Measurements from ENCODE around the gene E2F2.

Gene E2F2

GRCh38 chr1:23539698-23540266, 8.7 kb upstream of the E2F2 start:
- no peaks in the 10 kb centered on the region for H3K36me3 Mint-ChIP-seq (ENCODE audit: low read depth)
- H3K27me3 Mint-ChIP-seq (ENCODE audit: low read depth), result peaks cover 9% of the 10 kb centered on the region
- TF ChIP-seq, protein P1, sequence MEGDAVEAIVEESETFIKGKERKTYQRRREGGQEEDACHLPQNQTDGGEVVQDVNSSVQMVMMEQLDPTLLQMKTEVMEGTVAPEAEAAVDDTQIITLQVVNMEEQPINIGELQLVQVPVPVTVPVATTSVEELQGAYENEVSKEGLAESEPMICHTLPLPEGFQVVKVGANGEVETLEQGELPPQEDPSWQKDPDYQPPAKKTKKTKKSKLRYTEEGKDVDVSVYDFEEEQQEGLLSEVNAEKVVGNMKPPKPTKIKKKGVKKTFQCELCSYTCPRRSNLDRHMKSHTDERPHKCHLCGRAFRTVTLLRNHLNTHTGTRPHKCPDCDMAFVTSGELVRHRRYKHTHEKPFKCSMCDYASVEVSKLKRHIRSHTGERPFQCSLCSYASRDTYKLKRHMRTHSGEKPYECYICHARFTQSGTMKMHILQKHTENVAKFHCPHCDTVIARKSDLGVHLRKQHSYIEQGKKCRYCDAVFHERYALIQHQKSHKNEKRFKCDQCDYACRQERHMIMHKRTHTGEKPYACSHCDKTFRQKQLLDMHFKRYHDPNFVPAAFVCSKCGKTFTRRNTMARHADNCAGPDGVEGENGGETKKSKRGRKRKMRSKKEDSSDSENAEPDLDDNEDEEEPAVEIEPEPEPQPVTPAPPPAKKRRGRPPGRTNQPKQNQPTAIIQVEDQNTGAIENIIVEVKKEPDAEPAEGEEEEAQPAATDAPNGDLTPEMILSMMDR (IDR thresholded peaks at IDR 0.05; ENCODE audit: unreplicated experiment in 3 of 3), result peak; percentile 91 to 92 (median 91)
- peaks cover 10% of the 10 kb centered on the region for H3K4me1 Mint-ChIP-seq
- H3K27ac Mint-ChIP-seq, result peak overlapping the region in 2 of 3 experiments; percentile 51 to 71
- peak overlapping the region; percentile 27 to 50 (median 49) for H3K4me3 Mint-ChIP-seq
- H3K9me3 Mint-ChIP-seq, result no peaks in the 10 kb centered on the region

DNA sequence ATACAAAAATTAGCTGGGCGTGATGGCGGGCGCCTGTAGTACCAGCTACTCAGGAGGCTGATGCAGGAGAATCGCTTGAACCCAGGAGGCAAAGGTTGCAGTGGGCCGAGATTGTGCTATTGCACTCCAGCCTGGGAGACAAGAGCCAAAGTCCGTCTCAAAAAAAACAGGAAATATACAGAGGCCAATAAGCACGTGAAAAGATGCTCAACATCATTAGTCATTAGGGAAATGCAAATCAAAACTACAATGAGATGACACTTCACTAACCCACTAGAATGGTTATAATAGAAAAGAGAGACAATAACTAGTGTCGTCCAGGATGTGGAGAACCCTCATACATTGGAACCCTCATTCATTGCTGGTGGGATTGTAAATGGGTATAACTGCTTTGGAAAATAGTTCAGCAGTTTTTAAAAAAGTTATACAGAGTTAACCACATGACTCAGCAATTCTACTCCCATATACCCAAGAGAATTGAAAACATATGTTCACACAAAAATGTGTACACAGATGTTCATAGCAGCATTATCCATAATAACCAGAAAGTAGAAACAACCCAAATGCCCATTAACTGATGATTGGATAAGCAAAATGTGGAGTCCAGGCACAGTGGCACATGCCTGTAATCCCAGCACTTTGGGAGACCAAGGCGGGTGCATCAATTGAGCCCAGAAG, 6.4 kb upstream of the E2F2 start:
- no peak overlapping the region for H3K4me3 Mint-ChIP-seq
- peaks cover 14% of the 10 kb centered on the region for H3K27me3 Mint-ChIP-seq (ENCODE audit: low read depth)
- peaks cover 13% of the 10 kb centered on the region for H3K4me1 Mint-ChIP-seq

DNA sequence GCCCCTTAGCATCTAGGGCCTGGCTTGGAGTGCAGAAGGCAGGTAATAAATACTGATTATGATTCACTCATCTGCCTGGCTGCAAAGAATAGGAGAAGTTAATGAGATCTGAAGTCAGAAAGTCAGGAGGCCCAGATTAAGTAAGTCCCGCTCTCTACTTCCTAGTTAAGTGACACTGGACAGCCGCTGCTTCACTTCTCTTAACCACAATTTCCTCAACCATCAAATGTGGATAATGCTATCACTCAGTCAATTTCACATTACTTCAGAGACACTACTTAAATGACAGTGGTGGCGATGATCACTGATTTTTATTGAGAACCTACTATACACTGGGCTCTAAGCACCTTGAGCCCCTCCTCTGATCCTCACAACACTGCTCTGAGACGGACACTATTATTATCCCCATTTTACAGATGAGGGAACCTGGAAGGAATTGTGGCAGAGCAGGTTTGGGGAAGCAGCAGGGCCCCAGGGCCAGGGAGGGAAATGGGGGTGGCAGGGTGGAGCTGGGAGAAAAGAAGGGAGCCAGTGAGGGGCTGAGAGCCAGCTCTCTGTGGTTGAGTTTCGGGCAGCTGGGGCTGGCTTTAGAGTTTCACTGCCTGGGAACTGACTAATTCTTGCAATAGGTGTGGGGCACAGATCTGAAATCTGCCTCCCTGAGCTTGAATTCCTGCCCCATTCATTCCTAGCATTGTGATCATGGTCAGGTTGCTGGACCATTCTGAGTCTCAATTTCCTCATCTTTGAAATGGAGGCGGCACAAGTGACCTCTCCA, 2.4 kb upstream of the E2F2 start:
- Mint-ChIP-seq H3K9me3 (no peaks in the 10 kb centered on the region), H3K4me1 (peaks cover 31% of the 10 kb centered on the region), H3K4me3 (peak overlapping the region; percentile 51 to 68 (median 59)), H3K27me3 (ENCODE audit: low read depth) (peaks cover 9% of the 10 kb centered on the region), H3K36me3 (ENCODE audit: low read depth) (no peaks in the 10 kb centered on the region), H3K27ac (peak overlapping the region in 1 of 3 experiments; percentile 39)
- TF ChIP-seq, protein P1 (IDR thresholded peaks at IDR 0.05; ENCODE audit: unreplicated experiment in 3 of 3), result no peak

More for the DNA sequence above, 6.4 kb upstream of the E2F2 start:
- H3K36me3 Mint-ChIP-seq (ENCODE audit: low read depth), result no peaks in the 10 kb centered on the region
- TF ChIP-seq, protein P1 (IDR thresholded peaks at IDR 0.05; ENCODE audit: unreplicated experiment in 3 of 3), result no peak
- H3K27ac Mint-ChIP-seq, result no peak overlapping the region
- no peaks in the 10 kb centered on the region for H3K9me3 Mint-ChIP-seq

- Mint-ChIP-seq H3K4me1 (peaks cover 39% of the 10 kb centered on the region), H3K27me3 (ENCODE audit: low read depth) (peaks cover 9% of the 10 kb centered on the region), H3K9me3 (no peaks in the 10 kb centered on the region), H3K27ac (peak overlapping the region; percentile 60 to 82 (median 64)), H3K4me3 (peak overlapping the region; percentile 90 to 92 (median 91)), H3K36me3 (ENCODE audit: low read depth) (no peaks in the 10 kb centered on the region)
- TF ChIP-seq, protein P1 (IDR thresholded peaks at IDR 0.05; ENCODE audit: unreplicated experiment in 3 of 3), result no peak
Measured at GRCh38 chr1:23531562-23532094, 595 bp upstream of the E2F2 start.

GRCh38 chr1:23530087-23530746, 816 bp downstream of the E2F2 start:
- Mint-ChIP-seq H3K4me1 (peaks cover 51% of the 10 kb centered on the region), H3K27ac (no peak overlapping the region), H3K4me3 (peak overlapping the region; percentile 75 to 82 (median 81)), H3K36me3 (ENCODE audit: low read depth) (no peaks in the 10 kb centered on the region), H3K27me3 (ENCODE audit: low read depth) (peaks cover 9% of the 10 kb centered on the region), H3K9me3 (no peaks in the 10 kb centered on the region)
- TF ChIP-seq, protein P1 (IDR thresholded peaks at IDR 0.05; ENCODE audit: unreplicated experiment in 3 of 3), result no peak

Data from nephron (organoid).